ENCODE measurements around the gene TMEM120A. TPM values are rescaled to one million over a fixed set of nuclear protein-coding genes. Genes with fewer than 3 reads are reported as not detected.

TMEM120A gene
- total and polyA plus RNA-seq, 4 donors, result 15.7 to 90.1 (median 57.6) TPM

DNA sequence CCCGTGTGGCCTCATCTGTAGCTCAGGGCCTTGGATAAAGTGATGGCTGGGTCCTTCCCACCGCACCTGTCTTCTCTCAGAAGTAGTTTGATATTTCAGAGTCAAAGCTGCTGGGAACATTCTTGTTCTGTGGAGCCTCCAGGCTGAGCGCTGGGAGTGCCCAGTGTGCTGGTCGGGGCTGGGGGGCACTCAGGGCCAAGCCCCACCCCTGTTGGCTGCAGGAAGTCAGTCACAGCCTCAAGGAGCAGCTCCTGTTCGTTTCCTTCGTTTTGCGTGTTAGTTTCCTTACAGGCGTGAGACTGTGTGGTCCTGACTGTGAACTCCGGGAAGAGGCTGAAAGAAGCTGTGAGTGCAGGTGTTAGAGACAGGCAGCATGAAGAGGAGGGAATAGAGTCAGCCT lies 46.2 kb downstream of the TMEM120A start:
- H3K27ac ChIP-seq (ENCODE audit: low read depth in 1 of 2, low read length in 1 of 2), result peak overlapping the region in 1 of 2 donors; percentile 76
- H3K36me3 ChIP-seq (ENCODE audit: control insufficient read depth in 4 of 4, insufficient read depth in 4 of 4, low read length in 4 of 4), result peaks cover 0 to 3% (median 1%) of the 10 kb centered on the region in 4 donors
- no peak for ATAC-seq (ENCODE audit: insufficient read depth, low FRiP score)
- H3K27me3 ChIP-seq (ENCODE audit: control insufficient read depth in 3 of 3, insufficient read depth in 3 of 3, low read length in 2 of 3), result no peaks in the 10 kb centered on the region
- DNase-seq, result no peak
- TF ChIP-seq, protein P1, sequence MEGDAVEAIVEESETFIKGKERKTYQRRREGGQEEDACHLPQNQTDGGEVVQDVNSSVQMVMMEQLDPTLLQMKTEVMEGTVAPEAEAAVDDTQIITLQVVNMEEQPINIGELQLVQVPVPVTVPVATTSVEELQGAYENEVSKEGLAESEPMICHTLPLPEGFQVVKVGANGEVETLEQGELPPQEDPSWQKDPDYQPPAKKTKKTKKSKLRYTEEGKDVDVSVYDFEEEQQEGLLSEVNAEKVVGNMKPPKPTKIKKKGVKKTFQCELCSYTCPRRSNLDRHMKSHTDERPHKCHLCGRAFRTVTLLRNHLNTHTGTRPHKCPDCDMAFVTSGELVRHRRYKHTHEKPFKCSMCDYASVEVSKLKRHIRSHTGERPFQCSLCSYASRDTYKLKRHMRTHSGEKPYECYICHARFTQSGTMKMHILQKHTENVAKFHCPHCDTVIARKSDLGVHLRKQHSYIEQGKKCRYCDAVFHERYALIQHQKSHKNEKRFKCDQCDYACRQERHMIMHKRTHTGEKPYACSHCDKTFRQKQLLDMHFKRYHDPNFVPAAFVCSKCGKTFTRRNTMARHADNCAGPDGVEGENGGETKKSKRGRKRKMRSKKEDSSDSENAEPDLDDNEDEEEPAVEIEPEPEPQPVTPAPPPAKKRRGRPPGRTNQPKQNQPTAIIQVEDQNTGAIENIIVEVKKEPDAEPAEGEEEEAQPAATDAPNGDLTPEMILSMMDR (IDR thresholded peaks at IDR 0.05; ENCODE audit: control extremely low read depth, extremely low read depth), result no peak
- H3K4me1 ChIP-seq (ENCODE audit: control insufficient read depth in 5 of 5, insufficient read depth in 5 of 5, low read length in 5 of 5), result peaks cover 0 to 26% (median 0%) of the 10 kb centered on the region in 5 donors
- WGBS, 2 donors, result 51 to 71% methylated on average over 9 of the region's 9 CpGs
- H3K9me3 ChIP-seq (ENCODE audit: control insufficient read depth in 4 of 4, insufficient read depth in 3 of 4, low read length in 3 of 4), result no peaks in the 10 kb centered on the region
- H3K4me3 ChIP-seq, result no peak overlapping the region
- no peak overlapping the region for H3K9ac ChIP-seq (ENCODE audit: insufficient read depth in 1 of 2, low read length in 2 of 2)

DNA sequence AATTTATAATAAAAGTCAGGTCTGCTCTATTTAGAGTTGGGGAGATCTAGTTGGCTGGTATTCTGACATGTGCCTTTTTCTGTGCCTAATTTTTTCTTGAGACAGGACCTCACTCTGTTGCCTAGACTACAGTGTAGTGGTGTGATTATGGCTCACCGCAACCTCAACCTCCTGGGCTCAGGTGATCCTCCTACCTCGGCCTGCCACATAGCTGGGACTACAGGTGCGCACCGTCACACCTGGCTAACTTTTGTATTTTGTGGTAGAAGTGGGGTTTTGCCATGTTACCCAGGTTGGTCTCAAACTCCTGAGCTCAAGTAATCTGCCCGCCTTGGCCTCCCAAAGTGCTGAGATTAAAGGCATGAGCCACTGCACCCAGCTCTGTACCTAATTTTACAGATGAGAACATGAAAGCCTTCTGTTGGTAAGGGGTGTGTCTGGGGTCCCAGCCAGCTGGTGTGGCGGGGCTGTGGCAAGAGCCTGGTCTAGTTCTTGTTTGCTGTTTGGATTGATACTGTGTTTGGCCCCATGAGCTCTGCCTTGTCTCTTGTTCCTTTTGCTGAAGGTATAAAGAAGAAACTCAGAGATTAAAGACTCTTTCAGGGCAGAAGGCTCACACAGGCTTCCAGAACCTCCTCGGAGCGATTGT lies 48.1 kb downstream of the TMEM120A start:
- TF ChIP-seq, protein P1 (IDR thresholded peaks at IDR 0.05; ENCODE audit: control extremely low read depth, extremely low read depth), result no peak

GRCh38 chr7:75945297-75946168 lies 48.9 kb downstream of the TMEM120A start:
- H3K4me3 ChIP-seq, result no peak overlapping the region
- peak in 2 of 3 donors; percentile 13 to 32 for DNase-seq
- TF ChIP-seq, protein P1 (IDR thresholded peaks at IDR 0.05; ENCODE audit: control extremely low read depth, extremely low read depth), result no peak

More for the DNA sequence above, 48.1 kb downstream of the TMEM120A start:
- no peak overlapping the region for H3K9ac ChIP-seq (ENCODE audit: insufficient read depth in 1 of 2, low read length in 2 of 2)
- peaks cover 0 to 26% (median 0%) of the 10 kb centered on the region in 5 donors for H3K4me1 ChIP-seq (ENCODE audit: control insufficient read depth in 5 of 5, insufficient read depth in 5 of 5, low read length in 5 of 5)
- WGBS, 2 donors, result 72 to 81% methylated on average over 8 of the region's 8 CpGs
- peaks cover 0 to 3% (median 1%) of the 10 kb centered on the region in 4 donors for H3K36me3 ChIP-seq (ENCODE audit: control insufficient read depth in 4 of 4, insufficient read depth in 4 of 4, low read length in 4 of 4)
- DNase-seq (no peak), ATAC-seq (ENCODE audit: insufficient read depth, low FRiP score) (peak; percentile 10)
- H3K9me3 ChIP-seq (ENCODE audit: control insufficient read depth in 4 of 4, insufficient read depth in 3 of 4, low read length in 3 of 4), result no peaks in the 10 kb centered on the region
- H3K27me3 ChIP-seq (ENCODE audit: control insufficient read depth in 3 of 3, insufficient read depth in 3 of 3, low read length in 2 of 3), result no peaks in the 10 kb centered on the region
- no peak overlapping the region for H3K4me3 ChIP-seq
- peak overlapping the region in 1 of 2 donors; percentile 70 for H3K27ac ChIP-seq (ENCODE audit: low read depth in 1 of 2, low read length in 1 of 2)

More at GRCh38 chr7:75945297-75946168, 48.9 kb downstream of the TMEM120A start:
- 64 to 69% methylated on average over 8 of the region's 8 CpGs for WGBS, 2 donors
- peaks cover 0 to 3% (median 2%) of the 10 kb centered on the region in 4 donors for H3K36me3 ChIP-seq (ENCODE audit: control insufficient read depth in 4 of 4, insufficient read depth in 4 of 4, low read length in 4 of 4)
- H3K9me3 ChIP-seq (ENCODE audit: control insufficient read depth in 4 of 4, insufficient read depth in 3 of 4, low read length in 3 of 4), result no peaks in the 10 kb centered on the region
- H3K27ac ChIP-seq (ENCODE audit: low read depth in 1 of 2, low read length in 1 of 2), result peak overlapping the region; percentile 77 to 80
- no peak overlapping the region for H3K9ac ChIP-seq (ENCODE audit: insufficient read depth in 1 of 2, low read length in 2 of 2)
- H3K27me3 ChIP-seq (ENCODE audit: control insufficient read depth in 3 of 3, insufficient read depth in 3 of 3, low read length in 2 of 3), result no peaks in the 10 kb centered on the region
- H3K4me1 ChIP-seq (ENCODE audit: control insufficient read depth in 5 of 5, insufficient read depth in 5 of 5, low read length in 5 of 5), result peaks cover 0 to 26% (median 0%) of the 10 kb centered on the region in 5 donors
- ATAC-seq (ENCODE audit: insufficient read depth, low FRiP score), result peak; percentile 72

Measured in lung (tissue), 12 donors.